ENCODE data around the gene PNMA6E. TPM values are rescaled to one million over a fixed set of nuclear protein-coding genes. Genes with fewer than 3 reads are reported as not detected.

The PNMA6E gene
- total and polyA plus RNA-seq, 4 donors: 0.08 TPM; not detected in 3

- DNase-seq: no peak
- TF ChIP-seq CTCF (IDR thresholded peaks at IDR 0.05; ENCODE audit: control extremely low read depth, extremely low read depth): no peak
- H3K9me3 ChIP-seq (ENCODE audit: control insufficient read depth in 4 of 4, insufficient read depth in 3 of 4, low read length in 3 of 4): peaks cover 0 to 12% (median 2%) of the 10 kb centered on the region in 4 donors
- peaks cover 0 to 4% (median 0%) of the 10 kb centered on the region in 4 donors for H3K36me3 ChIP-seq (ENCODE audit: control insufficient read depth in 4 of 4, insufficient read depth in 4 of 4, low read length in 4 of 4)
- H3K4me1 ChIP-seq (ENCODE audit: control insufficient read depth in 5 of 5, insufficient read depth in 5 of 5, low read length in 5 of 5): peaks cover 0 to 6% (median 4%) of the 10 kb centered on the region in 5 donors
- peaks cover 0 to 2% (median 0%) of the 10 kb centered on the region in 3 donors for H3K27me3 ChIP-seq (ENCODE audit: control insufficient read depth in 3 of 3, insufficient read depth in 3 of 3, low read length in 2 of 3)
- H3K27ac ChIP-seq (ENCODE audit: low read depth in 1 of 2, low read length in 1 of 2): no peak overlapping the region
- H3K9ac ChIP-seq (ENCODE audit: insufficient read depth in 1 of 2, low read length in 2 of 2): no peak overlapping the region
- no peak overlapping the region for H3K4me3 ChIP-seq
- WGBS, 2 donors: 80 to 98% methylated on average over 3 of the region's 3 CpGs
- ATAC-seq (ENCODE audit: insufficient read depth, low FRiP score): no peak
Measured at GRCh38 chrX:153426204-153426603, 25.1 kb upstream of the PNMA6E start.

GRCh38 chrX:153423652-153424051 is 22.5 kb upstream of the PNMA6E start:
- ATAC-seq (ENCODE audit: insufficient read depth, low FRiP score): no peak
- peaks cover 0 to 4% (median 0%) of the 10 kb centered on the region in 4 donors for H3K36me3 ChIP-seq (ENCODE audit: control insufficient read depth in 4 of 4, insufficient read depth in 4 of 4, low read length in 4 of 4)
- WGBS, 2 donors: 50 to 72% methylated on average over 8 of the region's 8 CpGs

GRCh38 chrX:153421856-153422255 is 20.7 kb upstream of the PNMA6E start:
- TF ChIP-seq CTCF (IDR thresholded peaks at IDR 0.05; ENCODE audit: control extremely low read depth, extremely low read depth): no peak
- Histone ChIP-seq H3K4me1 (ENCODE audit: control insufficient read depth in 5 of 5, insufficient read depth in 5 of 5, low read length in 5 of 5) (peaks cover 0 to 6% (median 4%) of the 10 kb centered on the region in 5 donors), H3K4me3 (no peak overlapping the region), H3K27ac (ENCODE audit: low read depth in 1 of 2, low read length in 1 of 2) (no peak overlapping the region), H3K9me3 (ENCODE audit: control insufficient read depth in 4 of 4, insufficient read depth in 3 of 4, low read length in 3 of 4) (peaks cover 0 to 4% (median 0%) of the 10 kb centered on the region in 4 donors), H3K9ac (ENCODE audit: insufficient read depth in 1 of 2, low read length in 2 of 2) (no peak overlapping the region), H3K36me3 (ENCODE audit: control insufficient read depth in 4 of 4, insufficient read depth in 4 of 4, low read length in 4 of 4) (peaks cover 0 to 4% (median 0%) of the 10 kb centered on the region in 4 donors), H3K27me3 (ENCODE audit: control insufficient read depth in 3 of 3, insufficient read depth in 3 of 3, low read length in 2 of 3) (no peaks in the 10 kb centered on the region)
- ATAC-seq (ENCODE audit: insufficient read depth, low FRiP score): no peak
- 87 to 89% methylated on average over 18 of the region's 18 CpGs for WGBS, 2 donors
- DNase-seq: peak in 1 of 3 donors; percentile 6

More at GRCh38 chrX:153423652-153424051, 22.5 kb upstream of the PNMA6E start:
- peaks cover 0 to 6% (median 0%) of the 10 kb centered on the region in 4 donors for H3K9me3 ChIP-seq (ENCODE audit: control insufficient read depth in 4 of 4, insufficient read depth in 3 of 4, low read length in 3 of 4)
- H3K27me3 ChIP-seq (ENCODE audit: control insufficient read depth in 3 of 3, insufficient read depth in 3 of 3, low read length in 2 of 3): peaks cover 0 to 2% (median 0%) of the 10 kb centered on the region in 3 donors
- no peak overlapping the region for H3K4me3 ChIP-seq
- TF ChIP-seq CTCF (IDR thresholded peaks at IDR 0.05; ENCODE audit: control extremely low read depth, extremely low read depth): no peak
- H3K27ac ChIP-seq (ENCODE audit: low read depth in 1 of 2, low read length in 1 of 2): no peak overlapping the region
- peaks cover 0 to 6% (median 4%) of the 10 kb centered on the region in 5 donors for H3K4me1 ChIP-seq (ENCODE audit: control insufficient read depth in 5 of 5, insufficient read depth in 5 of 5, low read length in 5 of 5)
- no peak overlapping the region for H3K9ac ChIP-seq (ENCODE audit: insufficient read depth in 1 of 2, low read length in 2 of 2)
- peak; percentile 70 to 85 (median 79) for DNase-seq
